HL-60 (cell line): Measurements from ENCODE around the gene SVEP1.

Experiments
- DNase-seq, 2 experiments: peaks; one replicate each; pipeline ENCODE4 v3.0.0-alpha.2; 2010 to 2020; ENCODE audit warnings: low read depth in 1 of 2, low spot score in 1 of 2
- H3K27ac ChIP-seq: fragments of 250-450 bp; sonication (Bioruptor Pico); replicated peaks from 2 replicates; pipeline ENCODE4 v1.5.1; 2020; ENCODE audit warnings: mild to moderate bottlenecking, moderate library complexity
- H3K27me3 ChIP-seq: fragments of 250-450 bp; sonication (Bioruptor Pico); 2 replicates; pipeline ENCODE4 v1.5.1; 2021; ENCODE audit warnings: mild to moderate bottlenecking, moderate library complexity; ENCODE audit not compliant: insufficient read depth, poor library complexity, severe bottlenecking
- H3K4me3 ChIP-seq: replicated peaks from 2 replicates; pipeline ENCODE4 v1.5.1; 2011; ENCODE audit warnings: mild to moderate bottlenecking, control low read depth, low read length; ENCODE audit not compliant: insufficient read depth
- GABPA ChIP-seq: IDR thresholded peaks from 2 replicates; pipeline ENCODE4 v1.6.1; 2012; ENCODE audit warnings: low read depth
- POLR2AphosphoS5 ChIP-seq: IDR thresholded peaks from 2 replicates; pipeline ENCODE4 v1.6.1; 2012; ENCODE audit warnings: low read depth
- REST ChIP-seq: IDR thresholded peaks from 2 replicates; pipeline ENCODE4 v1.6.1; 2012; ENCODE audit warnings: low read depth; ENCODE audit not compliant: insufficient replicate concordance
- SPI1 ChIP-seq: IDR thresholded peaks from 2 replicates; pipeline ENCODE4 v1.6.1; 2012; ENCODE audit warnings: low read depth, mild to moderate bottlenecking, borderline replicate concordance
- TF ChIP-seq, protein P1 (sequence below): IDR thresholded peaks from one replicate; pipeline ENCODE4 v1.5.1; 2011; ENCODE audit warnings: low read length, control low read depth, inconsistent platforms; ENCODE audit not compliant: insufficient read depth

The SVEP1 gene

GRCh38 chr9:110391826-110392485 lies 187.6 kb downstream of the SVEP1 start:
- Histone ChIP-seq H3K27me3 (no peaks in the 10 kb centered on the region), H3K4me3 (no peak overlapping the region), H3K27ac (no peak overlapping the region)
- no peak for DNase-seq
- TF ChIP-seq GABPA = no peak

GRCh38 chr9:110389148-110389750 lies 190.3 kb downstream of the SVEP1 start:
- no peak overlapping the region for H3K27ac ChIP-seq
- H3K4me3 ChIP-seq = no peak overlapping the region
- no peak for DNase-seq
- TF ChIP-seq POLR2AphosphoS5 (no peak), REST (no peak), GABPA (no peak), SPI1 (no peak)
- TF ChIP-seq, protein P1, sequence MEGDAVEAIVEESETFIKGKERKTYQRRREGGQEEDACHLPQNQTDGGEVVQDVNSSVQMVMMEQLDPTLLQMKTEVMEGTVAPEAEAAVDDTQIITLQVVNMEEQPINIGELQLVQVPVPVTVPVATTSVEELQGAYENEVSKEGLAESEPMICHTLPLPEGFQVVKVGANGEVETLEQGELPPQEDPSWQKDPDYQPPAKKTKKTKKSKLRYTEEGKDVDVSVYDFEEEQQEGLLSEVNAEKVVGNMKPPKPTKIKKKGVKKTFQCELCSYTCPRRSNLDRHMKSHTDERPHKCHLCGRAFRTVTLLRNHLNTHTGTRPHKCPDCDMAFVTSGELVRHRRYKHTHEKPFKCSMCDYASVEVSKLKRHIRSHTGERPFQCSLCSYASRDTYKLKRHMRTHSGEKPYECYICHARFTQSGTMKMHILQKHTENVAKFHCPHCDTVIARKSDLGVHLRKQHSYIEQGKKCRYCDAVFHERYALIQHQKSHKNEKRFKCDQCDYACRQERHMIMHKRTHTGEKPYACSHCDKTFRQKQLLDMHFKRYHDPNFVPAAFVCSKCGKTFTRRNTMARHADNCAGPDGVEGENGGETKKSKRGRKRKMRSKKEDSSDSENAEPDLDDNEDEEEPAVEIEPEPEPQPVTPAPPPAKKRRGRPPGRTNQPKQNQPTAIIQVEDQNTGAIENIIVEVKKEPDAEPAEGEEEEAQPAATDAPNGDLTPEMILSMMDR = no peak
- no peaks in the 10 kb centered on the region for H3K27me3 ChIP-seq

- H3K27ac ChIP-seq = no peak overlapping the region
- no peak for DNase-seq
- no peaks in the 10 kb centered on the region for H3K27me3 ChIP-seq
- H3K4me3 ChIP-seq = no peak overlapping the region
- TF ChIP-seq POLR2AphosphoS5 = no peak
- no peak for TF ChIP-seq GABPA
- TF ChIP-seq, protein P1 = no peak
- no peak for TF ChIP-seq REST
- no peak for TF ChIP-seq SPI1
These were observed 196.1 kb downstream of the SVEP1 start for GRCh38 chr9:110383491-110383890.

- no peak for TF ChIP-seq GABPA
- TF ChIP-seq REST = no peak
- Histone ChIP-seq H3K27me3 (no peaks in the 10 kb centered on the region), H3K4me3 (no peak overlapping the region), H3K27ac (no peak overlapping the region)
- DNase-seq = no peak
These were observed 196.8 kb downstream of the SVEP1 start for GRCh38 chr9:110382731-110383130.
